ENCODE measurements around the gene VWA8. TPM values are rescaled to one million over a fixed set of nuclear protein-coding genes. Genes with fewer than 3 reads are reported as not detected.
"Not testable (repeated sequence)": the region's sequence is repeated elsewhere in the genome, so short reads cannot be mapped to it uniquely, and the experiment has no call there.

The VWA8 gene
- total RNA-seq, 2 experiments from 2014 or later, result 22.6 to 23.1 TPM

DNA sequence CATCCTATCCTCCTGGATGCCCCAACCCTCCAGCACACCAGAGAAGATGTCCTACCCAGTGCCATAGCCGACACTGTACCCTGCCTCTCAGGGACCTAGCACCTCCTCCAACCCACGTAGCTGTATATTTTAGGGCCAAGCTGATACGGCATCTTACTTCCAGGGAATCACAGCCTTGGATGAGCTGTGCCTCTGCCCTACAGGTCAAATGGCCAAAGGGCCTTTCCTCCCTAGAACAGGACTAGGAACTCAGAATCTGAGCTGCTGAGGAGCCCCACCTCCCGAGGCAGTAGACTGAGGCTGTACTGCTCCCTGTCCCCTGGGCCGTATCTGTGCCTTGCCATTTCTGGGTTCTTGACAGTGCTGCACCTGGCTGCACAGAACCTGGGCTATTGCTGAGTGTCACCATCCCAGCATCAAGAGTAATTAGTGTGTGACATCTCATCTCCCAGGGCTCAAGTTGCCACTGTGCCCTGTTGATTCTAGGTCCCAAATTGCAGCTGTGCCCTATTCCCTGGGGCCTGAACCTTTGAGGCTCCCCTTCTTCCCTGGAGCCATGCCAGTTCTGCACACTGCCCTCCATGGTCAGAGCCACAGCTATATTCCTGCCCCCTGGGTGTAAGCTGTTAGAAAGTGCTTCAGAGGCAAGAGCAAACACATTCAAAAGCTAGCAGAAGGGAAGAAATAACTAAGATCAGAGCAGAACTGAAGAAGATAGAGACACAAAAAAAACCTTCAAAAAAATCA is 41.0 kb downstream of the VWA8 start:
- Mint-ChIP-seq H3K27ac (peak overlapping the region; percentile 59), H3K4me3 (no peak overlapping the region), H3K4me1 (peaks cover 62% of the 10 kb centered on the region), H3K36me3 (peaks cover 52% of the 10 kb centered on the region), H3K27me3 (no peaks in the 10 kb centered on the region), H3K9me3 (peaks cover 27% of the 10 kb centered on the region)
- DNase-seq, result no peak

DNA sequence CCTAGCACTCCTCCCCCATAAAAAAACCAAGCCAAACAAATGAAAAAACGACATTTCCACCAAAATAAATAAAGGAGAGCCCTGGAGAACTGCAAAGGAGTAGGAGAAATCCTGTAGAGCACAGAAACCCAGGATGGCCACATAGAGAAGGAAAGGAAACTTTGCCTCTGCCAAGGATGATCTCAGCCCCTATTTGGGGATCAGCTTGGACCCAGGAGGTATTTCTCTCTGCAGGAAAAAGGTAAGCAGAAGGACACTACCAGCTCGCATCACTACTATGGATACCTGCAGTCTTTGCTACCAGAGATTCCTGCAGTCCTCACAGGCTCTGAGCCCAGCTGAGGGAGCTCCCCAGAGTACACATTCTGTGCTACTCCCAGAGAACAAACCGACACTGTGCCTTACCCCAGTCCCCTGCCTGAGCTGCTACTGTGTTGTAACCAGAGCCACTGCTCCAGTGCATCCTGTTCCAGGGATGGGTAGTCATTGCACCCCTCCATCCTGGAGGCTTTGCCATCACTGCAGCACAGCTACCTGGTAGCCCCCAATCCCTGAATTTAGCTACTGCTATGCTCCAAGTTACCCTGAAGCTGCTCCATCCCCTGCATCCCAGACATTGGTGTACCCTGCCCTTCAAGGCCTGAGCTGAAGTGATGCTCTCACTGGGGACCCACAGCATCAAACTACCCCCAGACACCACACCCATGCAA is 41.7 kb downstream of the VWA8 start:
- H3K4me1 Mint-ChIP-seq, result peaks cover 67% of the 10 kb centered on the region
- H3K27me3 Mint-ChIP-seq, result no peaks in the 10 kb centered on the region
- peak overlapping the region; percentile 82 for H3K27ac Mint-ChIP-seq
- peaks cover 47% of the 10 kb centered on the region for H3K36me3 Mint-ChIP-seq
- H3K9me3 Mint-ChIP-seq, result peaks cover 23% of the 10 kb centered on the region
- no peak overlapping the region for H3K4me3 Mint-ChIP-seq
- DNase-seq, result no peak

GRCh38 chr13:41917641-41918040 is 43.3 kb downstream of the VWA8 start:
- Mint-ChIP-seq H3K9me3 (peaks cover 14% of the 10 kb centered on the region), H3K36me3 (peaks cover 40% of the 10 kb centered on the region), H3K4me3 (peak overlapping the region; percentile 75), H3K27ac (peak overlapping the region; percentile 99), H3K27me3 (no peaks in the 10 kb centered on the region), H3K4me1 (peaks cover 68% of the 10 kb centered on the region)
- DNase-seq, result peak; percentile 10

GRCh38 chr13:41916173-41916954 is 44.5 kb downstream of the VWA8 start:
- Mint-ChIP-seq H3K27me3 (no peaks in the 10 kb centered on the region), H3K27ac (peak overlapping the region; percentile 97), H3K36me3 (peaks cover 29% of the 10 kb centered on the region), H3K4me3 (peak overlapping the region; percentile 76), H3K9me3 (peaks cover 9% of the 10 kb centered on the region), H3K4me1 (peaks cover 66% of the 10 kb centered on the region)
- no peak for DNase-seq

DNA sequence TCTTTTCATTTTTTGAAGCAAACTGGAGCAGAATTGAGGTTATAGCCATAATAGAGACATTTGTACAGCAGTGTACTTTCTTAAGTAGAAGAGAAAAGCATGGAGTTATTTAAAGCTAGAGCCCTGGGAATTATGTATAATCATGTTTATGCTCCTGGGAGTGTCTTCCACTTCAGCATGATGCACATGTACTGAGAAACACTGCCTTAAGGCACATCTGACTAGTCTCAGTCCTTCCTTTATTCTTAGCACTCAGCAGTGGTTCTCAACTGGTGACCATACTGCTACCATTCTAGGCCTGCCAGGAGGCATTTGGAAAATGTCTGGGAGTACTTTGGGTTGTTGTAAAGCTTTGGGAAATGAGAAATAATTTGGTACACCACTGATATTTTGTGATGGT is 45.8 kb downstream of the VWA8 start:
- Mint-ChIP-seq H3K27ac (peak overlapping the region; percentile 97), H3K27me3 (no peaks in the 10 kb centered on the region), H3K36me3 (peaks cover 22% of the 10 kb centered on the region), H3K9me3 (no peaks in the 10 kb centered on the region), H3K4me3 (no peak overlapping the region), H3K4me1 (peaks cover 56% of the 10 kb centered on the region)
- no peak for DNase-seq

DNA sequence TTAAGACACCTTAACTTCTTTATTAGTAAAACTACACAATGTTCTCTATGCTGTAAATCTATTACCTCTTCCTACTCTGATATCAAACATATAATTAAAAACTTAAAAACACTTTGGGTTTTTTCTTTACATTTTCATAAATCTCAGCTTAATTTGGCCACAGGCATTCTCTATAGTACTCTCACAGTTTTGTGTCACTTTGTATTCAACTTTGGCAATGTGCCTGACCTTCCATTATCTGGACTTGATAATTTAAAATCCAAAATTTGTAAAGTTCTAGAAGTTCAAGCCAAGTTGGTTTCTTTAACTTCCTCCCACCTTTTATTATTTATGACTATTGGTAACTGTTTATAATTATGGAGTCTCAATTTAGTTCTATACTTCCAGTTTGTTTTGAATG is 46.4 kb downstream of the VWA8 start:
- no peak for DNase-seq
- peak overlapping the region; percentile 97 for H3K27ac Mint-ChIP-seq

DNA sequence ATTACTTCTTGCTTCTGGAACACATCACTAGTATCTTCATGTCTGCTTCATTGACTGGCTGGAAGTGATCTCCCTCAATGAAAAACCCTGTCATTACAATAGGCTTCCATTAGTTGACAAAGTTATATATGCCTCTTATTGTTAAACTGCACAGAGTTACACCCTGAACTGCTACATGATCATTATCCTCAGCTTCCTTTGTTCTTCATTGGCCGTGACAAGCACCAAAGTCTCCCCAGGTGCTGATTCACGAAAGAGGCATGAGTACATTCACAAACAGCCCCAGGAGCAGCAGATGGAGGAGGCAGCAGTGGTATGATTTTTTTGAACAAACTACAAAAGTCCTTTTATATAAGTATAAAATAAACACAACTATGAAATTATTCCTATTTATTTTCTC is 51.4 kb downstream of the VWA8 start:
- no peak overlapping the region for H3K27ac Mint-ChIP-seq
- no peak for DNase-seq
- no peaks in the 10 kb centered on the region for H3K9me3 Mint-ChIP-seq
- H3K36me3 Mint-ChIP-seq, result peaks cover 29% of the 10 kb centered on the region
- peaks cover 20% of the 10 kb centered on the region for H3K4me1 Mint-ChIP-seq
- no peak overlapping the region for H3K4me3 Mint-ChIP-seq
- no peaks in the 10 kb centered on the region for H3K27me3 Mint-ChIP-seq

More for the DNA sequence above, 46.4 kb downstream of the VWA8 start:
- H3K4me3 Mint-ChIP-seq, result no peak overlapping the region
- H3K4me1 Mint-ChIP-seq, result peaks cover 52% of the 10 kb centered on the region
- H3K36me3 Mint-ChIP-seq, result peaks cover 23% of the 10 kb centered on the region
- H3K27me3 Mint-ChIP-seq, result no peaks in the 10 kb centered on the region
- H3K9me3 Mint-ChIP-seq, result no peaks in the 10 kb centered on the region

DNA sequence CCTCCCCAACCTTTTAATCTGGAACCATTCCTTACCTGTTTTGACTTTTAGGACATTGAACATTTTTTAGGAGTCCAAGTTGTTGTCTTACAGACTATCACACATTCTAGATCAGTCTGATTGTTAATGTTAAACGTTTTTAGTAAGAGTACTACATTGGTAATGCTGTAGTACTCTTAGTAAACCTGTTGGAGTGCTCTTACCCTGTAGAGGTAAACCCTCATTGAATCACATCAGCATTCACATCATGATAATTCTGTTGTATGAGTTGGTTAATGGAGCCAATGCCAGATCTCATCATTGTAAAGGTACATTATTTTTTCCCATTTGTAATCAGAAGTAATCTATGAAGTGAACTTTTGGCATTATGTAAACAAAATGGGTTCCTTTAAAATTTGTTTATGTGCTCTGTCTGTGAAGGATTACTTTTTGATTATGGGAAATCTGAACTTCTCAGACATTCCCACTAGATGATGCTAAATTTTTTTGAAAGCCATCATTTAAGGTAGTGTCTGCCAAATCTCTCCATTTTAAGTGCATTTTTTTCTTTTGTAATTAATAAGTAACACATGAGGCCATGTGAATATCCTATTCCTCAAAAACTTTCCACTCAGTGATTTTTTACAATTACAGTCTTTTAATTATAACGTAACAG is 55.2 kb downstream of the VWA8 start:
- Mint-ChIP-seq H3K27me3 (no peaks in the 10 kb centered on the region), H3K27ac (no peak overlapping the region), H3K9me3 (no peaks in the 10 kb centered on the region), H3K36me3 (peaks cover 27% of the 10 kb centered on the region), H3K4me3 (no peak overlapping the region), H3K4me1 (peaks cover 12% of the 10 kb centered on the region)
- no peak for DNase-seq

- Mint-ChIP-seq H3K36me3 (peaks cover 27% of the 10 kb centered on the region), H3K27me3 (no peaks in the 10 kb centered on the region), H3K4me1 (peaks cover 8% of the 10 kb centered on the region), H3K4me3 (no peak overlapping the region), H3K9me3 (no peaks in the 10 kb centered on the region), H3K27ac (no peak overlapping the region)
- no peak for DNase-seq
Observed at GRCh38 chr13:41900918-41901317, 60.0 kb downstream of the VWA8 start.

GRCh38 chr13:41898411-41898810 is 62.5 kb downstream of the VWA8 start:
- H3K9me3 Mint-ChIP-seq, H3K27me3 Mint-ChIP-seq, H3K27ac Mint-ChIP-seq, H3K4me3 Mint-ChIP-seq, DNase-seq: not testable (repeated sequence)
- H3K4me1 Mint-ChIP-seq, result peaks cover 11% of the 10 kb centered on the region
- peaks cover 29% of the 10 kb centered on the region for H3K36me3 Mint-ChIP-seq

GRCh38 chr13:41897126-41897525 is 63.8 kb downstream of the VWA8 start:
- Mint-ChIP-seq H3K27ac (no peak overlapping the region), H3K4me1 (peaks cover 11% of the 10 kb centered on the region), H3K27me3 (no peaks in the 10 kb centered on the region), H3K36me3 (peaks cover 32% of the 10 kb centered on the region), H3K9me3 (no peaks in the 10 kb centered on the region), H3K4me3 (no peak overlapping the region)
- DNase-seq, result no peak

DNA sequence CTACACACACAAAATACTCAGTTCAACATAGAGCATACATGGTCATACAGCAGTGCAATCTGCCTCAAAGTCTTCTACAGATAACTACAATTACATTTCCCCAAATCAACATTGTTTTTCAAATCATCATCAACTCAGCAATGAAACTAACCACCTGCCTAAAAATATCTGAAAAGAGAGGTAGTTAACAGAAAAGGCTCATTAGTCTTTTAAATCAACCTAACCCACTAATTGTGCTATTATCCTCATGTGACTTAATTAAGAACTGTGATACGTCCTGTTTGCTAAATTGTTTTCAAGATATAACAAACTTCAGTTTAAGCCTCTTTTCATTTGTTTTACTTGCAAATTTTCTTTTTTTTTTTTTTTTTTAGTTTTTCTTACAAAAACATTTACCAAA is 65.4 kb downstream of the VWA8 start:
- H3K4me1 Mint-ChIP-seq, result peaks cover 4% of the 10 kb centered on the region
- peaks cover 39% of the 10 kb centered on the region for H3K36me3 Mint-ChIP-seq
- H3K27me3 Mint-ChIP-seq, result no peaks in the 10 kb centered on the region
- no peak for DNase-seq
- H3K27ac Mint-ChIP-seq, result no peak overlapping the region
- H3K9me3 Mint-ChIP-seq, result no peaks in the 10 kb centered on the region
- no peak overlapping the region for H3K4me3 Mint-ChIP-seq

DNA sequence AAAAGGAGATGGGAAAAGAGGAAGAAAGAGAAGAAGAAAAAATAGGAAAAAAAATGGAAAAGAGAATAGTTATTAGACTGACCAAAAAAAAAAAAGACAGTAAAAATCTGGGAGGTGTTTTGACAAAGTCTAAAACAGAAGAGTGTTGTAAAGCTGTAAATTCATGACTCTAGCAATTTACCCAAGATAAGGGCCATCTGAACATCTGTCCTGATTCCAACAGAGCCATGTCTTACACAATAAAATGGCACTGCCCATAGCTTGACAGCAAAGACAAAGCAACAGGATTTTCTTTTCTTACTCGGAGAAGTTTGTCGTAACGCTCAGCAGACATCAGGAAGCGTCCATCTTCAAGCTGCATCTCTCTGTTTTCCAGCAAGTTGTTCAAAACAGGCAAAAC is 69.8 kb downstream of the VWA8 start:
- H3K27me3 Mint-ChIP-seq, result no peaks in the 10 kb centered on the region
- peaks cover 1% of the 10 kb centered on the region for H3K9me3 Mint-ChIP-seq
- H3K27ac Mint-ChIP-seq, result no peak overlapping the region
- H3K4me1 Mint-ChIP-seq, result peaks cover 4% of the 10 kb centered on the region
- H3K4me3 Mint-ChIP-seq, result no peak overlapping the region
- H3K36me3 Mint-ChIP-seq, result peaks cover 48% of the 10 kb centered on the region
- no peak for DNase-seq

DNA sequence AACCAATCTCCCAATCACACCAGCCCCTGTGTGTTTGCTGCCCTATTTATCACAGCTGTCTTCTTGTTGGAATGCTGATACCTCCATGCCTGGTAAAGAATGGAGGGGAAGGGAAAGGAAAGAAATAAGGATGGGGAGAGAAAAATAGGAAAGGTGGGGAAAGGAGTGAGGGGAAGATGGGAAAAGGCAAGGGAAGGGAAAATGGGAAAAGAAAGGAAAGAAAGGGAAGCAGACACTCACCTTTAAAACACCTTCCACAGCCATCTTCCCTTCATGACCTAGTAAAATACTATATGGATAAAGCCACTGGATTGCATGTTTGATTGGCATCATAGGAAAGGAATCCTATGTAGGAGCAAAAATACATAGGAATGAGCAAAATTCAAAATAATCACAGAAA is 77.8 kb downstream of the VWA8 start:
- no peak overlapping the region for H3K27ac Mint-ChIP-seq
- DNase-seq, result no peak
- no peaks in the 10 kb centered on the region for H3K4me1 Mint-ChIP-seq
- H3K4me3 Mint-ChIP-seq, result no peak overlapping the region
- H3K9me3 Mint-ChIP-seq, result peaks cover 5% of the 10 kb centered on the region
- no peaks in the 10 kb centered on the region for H3K27me3 Mint-ChIP-seq
- peaks cover 57% of the 10 kb centered on the region for H3K36me3 Mint-ChIP-seq

DNA sequence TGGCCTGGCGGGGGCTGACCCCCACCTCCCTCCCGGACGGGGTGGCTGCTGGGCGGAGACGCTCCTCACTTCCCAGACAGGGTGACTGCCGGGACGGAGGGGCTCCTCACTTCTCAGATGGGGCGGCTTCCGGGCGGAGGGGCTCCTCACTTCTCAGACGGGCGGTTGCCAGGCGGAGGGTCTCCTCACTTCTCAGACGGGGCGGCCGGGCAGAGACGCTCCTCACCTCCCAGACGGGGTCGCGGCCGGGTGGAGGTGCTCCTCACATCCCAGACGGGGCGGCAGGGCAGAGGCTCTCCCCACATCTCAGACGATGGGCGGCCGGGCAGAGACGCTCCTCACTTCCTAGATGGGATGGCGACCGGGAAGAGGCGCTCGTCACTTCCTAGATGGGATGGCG is 79.0 kb downstream of the VWA8 start:
- not testable (repeated sequence) for H3K4me3 Mint-ChIP-seq, DNase-seq, H3K27ac Mint-ChIP-seq, H3K4me1 Mint-ChIP-seq, H3K9me3 Mint-ChIP-seq, H3K27me3 Mint-ChIP-seq
- peaks cover 49% of the 10 kb centered on the region for H3K36me3 Mint-ChIP-seq
